ENCODE measurements around the gene GLCE. TPM values are rescaled to one million over a fixed set of nuclear protein-coding genes. Genes with fewer than 3 reads are reported as not detected.

The GLCE gene
- total and polyA plus RNA-seq, 9 of the 15 experiments (the other 6 are each of a cell fraction or from before 2014, with no cell fraction given), result 4.6 to 12.3 (median 10.6) TPM

- no peaks in the 10 kb centered on the region for H3K9me1 ChIP-seq (ENCODE audit: control insufficient read depth, insufficient read depth, low read length)
- POLR2A ChIA-PET, result no interaction called here
- H3K4me2 ChIP-seq (ENCODE audit: insufficient read depth, low read length), result no peak overlapping the region
- no peaks in the 10 kb centered on the region for H3K27me3 ChIP-seq (ENCODE audit: control insufficient read depth in 2 of 2, insufficient read depth in 2 of 2, low read length in 2 of 2)
- ATAC-seq, result no peak
- H3K9me3 ChIP-seq (replicated peaks; ENCODE audit: control insufficient read depth, insufficient read depth, low read depth, low read length), result no peaks in the 10 kb centered on the region
- no peaks in the 10 kb centered on the region; a peak in 1 of 5 replicates for H3K4me1 ChIP-seq (replicated peaks in 1 of 2; ENCODE audit: control insufficient read depth in 2 of 2, insufficient read depth in 2 of 2, low read length in 2 of 2)
- H4K20me1 ChIP-seq (replicated peaks; ENCODE audit: control insufficient read depth, insufficient read depth, low read length), result no peaks in the 10 kb centered on the region
- CTCF ChIA-PET (ENCODE audit: low intra/inter-chr PET ratio), result no interaction called here
- no peak for FAIRE-seq
- DNase-seq (ENCODE audit: extremely low read depth in 1 of 4, low spot score in 3 of 4), result no peak
- H3K4me3 ChIP-seq, result no peak overlapping the region
- no peak overlapping the region for H3K27ac ChIP-seq (ENCODE audit: extremely low read depth, low read depth, low read length)
- TF ChIP-seq, protein P1, sequence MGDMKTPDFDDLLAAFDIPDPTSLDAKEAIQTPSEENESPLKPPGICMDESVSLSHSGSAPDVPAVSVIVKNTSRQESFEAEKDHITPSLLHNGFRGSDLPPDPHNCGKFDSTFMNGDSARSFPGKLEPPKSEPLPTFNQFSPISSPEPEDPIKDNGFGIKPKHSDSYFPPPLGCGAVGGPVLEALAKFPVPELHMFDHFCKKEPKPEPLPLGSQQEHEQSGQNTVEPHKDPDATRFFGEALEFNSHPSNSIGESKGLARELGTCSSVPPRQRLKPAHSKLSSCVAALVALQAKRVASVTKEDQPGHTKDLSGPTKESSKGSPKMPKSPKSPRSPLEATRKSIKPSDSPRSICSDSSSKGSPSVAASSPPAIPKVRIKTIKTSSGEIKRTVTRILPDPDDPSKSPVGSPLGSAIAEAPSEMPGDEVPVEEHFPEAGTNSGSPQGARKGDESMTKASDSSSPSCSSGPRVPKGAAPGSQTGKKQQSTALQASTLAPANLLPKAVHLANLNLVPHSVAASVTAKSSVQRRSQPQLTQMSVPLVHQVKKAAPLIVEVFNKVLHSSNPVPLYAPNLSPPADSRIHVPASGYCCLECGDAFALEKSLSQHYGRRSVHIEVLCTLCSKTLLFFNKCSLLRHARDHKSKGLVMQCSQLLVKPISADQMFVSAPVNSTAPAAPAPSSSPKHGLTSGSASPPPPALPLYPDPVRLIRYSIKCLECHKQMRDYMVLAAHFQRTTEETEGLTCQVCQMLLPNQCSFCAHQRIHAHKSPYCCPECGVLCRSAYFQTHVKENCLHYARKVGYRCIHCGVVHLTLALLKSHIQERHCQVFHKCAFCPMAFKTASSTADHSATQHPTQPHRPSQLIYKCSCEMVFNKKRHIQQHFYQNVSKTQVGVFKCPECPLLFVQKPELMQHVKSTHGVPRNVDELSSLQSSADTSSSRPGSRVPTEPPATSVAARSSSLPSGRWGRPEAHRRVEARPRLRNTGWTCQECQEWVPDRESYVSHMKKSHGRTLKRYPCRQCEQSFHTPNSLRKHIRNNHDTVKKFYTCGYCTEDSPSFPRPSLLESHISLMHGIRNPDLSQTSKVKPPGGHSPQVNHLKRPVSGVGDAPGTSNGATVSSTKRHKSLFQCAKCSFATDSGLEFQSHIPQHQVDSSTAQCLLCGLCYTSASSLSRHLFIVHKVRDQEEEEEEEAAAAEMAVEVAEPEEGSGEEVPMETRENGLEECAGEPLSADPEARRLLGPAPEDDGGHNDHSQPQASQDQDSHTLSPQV (IDR thresholded peaks at IDR 0.05), result no peak
- no peak for TF ChIP-seq SREBF1 (IDR thresholded peaks at IDR 0.05; ENCODE audit: borderline replicate concordance, low read depth, low read length)
- TF ChIP-seq SMARCA5 (IDR thresholded peaks at IDR 0.05), result no peak
- no peak for TF ChIP-seq TAF9B (IDR thresholded peaks at IDR 0.05; ENCODE audit: partially characterized antibody)
- TF ChIP-seq ILF3 (IDR thresholded peaks at IDR 0.05; ENCODE audit: borderline replicate concordance), result no peak
- TF ChIP-seq ZNF507 (tag; conservative IDR thresholded peaks at IDR 0.05), result peak; percentile 66
- no peak for TF ChIP-seq SRF (CRISPR knock-in tag; IDR thresholded peaks at IDR 0.05)
- intact Hi-C loops (cut with micrococcal nuclease) (no loop called here), in situ Hi-C loops (cut with MboI) (no loop called here)
- no peaks in the 10 kb centered on the region for H3K79me2 ChIP-seq (ENCODE audit: control insufficient read depth, insufficient read depth, low read length)
- H3K9ac ChIP-seq (ENCODE audit: insufficient read depth in 1 of 2, low read depth in 2 of 2, low read length in 2 of 2), result no peak overlapping the region
- H2AFZ ChIP-seq (ENCODE audit: low read depth, low read length), result no peak overlapping the region
- H3K36me3 ChIP-seq (ENCODE audit: control insufficient read depth, insufficient read depth, low read length), result no peaks in the 10 kb centered on the region
- BruUV-seq (replicated peaks), result no TSS peak
Observed at GRCh38 chr15:69190504-69190903, 30.1 kb downstream of the GLCE start.
